Endothelial cell of umbilical vein (primary cell): ENCODE results near the gene ATXN3L. TPM values are rescaled to one million over a fixed set of nuclear protein-coding genes. Genes with fewer than 3 reads are reported as not detected.

ENCODE experiments used
- BruUV-seq: library from RNA; stranded (reverse); fragments of 400-500 nt; replicated peaks from 2 replicates; lab custom pipeline; 2021; lab: Mats Ljungman, UMichigan
- CTCF ChIA-PET: fragments of 300-600, 350-600 bp; sonication (Branson Sonifier 250); formaldehyde crosslinking; loops from one replicate; lab custom pipeline; 2021; ENCODE audit warnings: antibody characterized with exemption, inconsistent platforms; lab: Charles Lee
- POLR2A ChIA-PET: fragments of 300-600, 350-600 bp; sonication (Branson Sonifier 250); formaldehyde crosslinking; loops from one replicate; lab custom pipeline; 2021; ENCODE audit warnings: antibody characterized with exemption, inconsistent platforms; lab: Charles Lee
- DNase-seq: peaks from one replicate; pipeline ENCODE4 v3.0.0-alpha.2; 2011; ENCODE audit warnings: low read depth, low spot score
- FAIRE-seq: peaks from 2 replicates; lab custom pipeline; 2011; peaks lifted over from hg19 to GRCh38; lab: Jason Lieb, UNC
- H2AFZ ChIP-seq: 2 replicates; pipeline ENCODE4 v1.6.0; 2012; ENCODE audit warnings: low read depth, low read length, control low read depth, inconsistent platforms
- H3K27ac ChIP-seq: 2 replicates; pipeline ENCODE4 v1.5.1; 2011; ENCODE audit warnings: low read depth, mild to moderate bottlenecking, control low read depth, low read length, moderate library complexity; ENCODE audit not compliant: insufficient read depth
- H3K27me3 ChIP-seq, 2 experiments: 2 replicates each; pipeline versions ENCODE4 v1.6.0 to v1.6.1; 2011; ENCODE audit warnings: low read length in 2 of 2, mixed read lengths in 1 of 2; ENCODE audit not compliant: control insufficient read depth in 2 of 2, insufficient read depth in 2 of 2
- H3K36me3 ChIP-seq, 2 experiments: 2 replicates in 1 of 2; 3 replicates in 1 of 2; pipeline ENCODE4 v1.5.1; 2011; ENCODE audit warnings: low read length in 2 of 2, mild to moderate bottlenecking in 1 of 2, moderate library complexity in 1 of 2; ENCODE audit not compliant: control insufficient read depth in 2 of 2, insufficient read depth in 2 of 2; ENCODE audit errors: extremely low read depth in 1 of 2
- H3K4me1 ChIP-seq: 3 replicates; pipeline ENCODE4 v1.5.1; 2011; ENCODE audit warnings: mild to moderate bottlenecking, low read length; ENCODE audit not compliant: control insufficient read depth, insufficient read depth; ENCODE audit errors: extremely low read depth
- H3K4me2 ChIP-seq: 2 replicates; pipeline ENCODE4 v1.6.1; 2011; ENCODE audit warnings: low read length, control low read depth, mixed read lengths; ENCODE audit not compliant: insufficient read depth
- H3K4me3 ChIP-seq, 3 experiments: fragments of 200-600 bp in 1 of 3; sonication (generic), shearing (Covaris generic) in 1 of 3; replicated peaks in 1 of 3; 2 replicates each; pipeline ENCODE4 v1.5.1; 2011 to 2016; ENCODE audit warnings: control low read depth in 3 of 3, low read length in 3 of 3, mild to moderate bottlenecking in 2 of 3, inconsistent platforms in 1 of 3, low read depth in 1 of 3, moderate library complexity in 1 of 3; ENCODE audit not compliant: insufficient read depth in 1 of 3
- H3K79me2 ChIP-seq: 2 replicates; pipeline ENCODE4 v1.6.0; 2012; ENCODE audit warnings: low read length, inconsistent platforms; ENCODE audit not compliant: control insufficient read depth, insufficient read depth
- H3K9ac ChIP-seq: replicated peaks from 2 replicates; pipeline ENCODE3; 2011; ENCODE audit warnings: low read length, control low read depth; ENCODE audit not compliant: insufficient read depth; ENCODE audit errors: extremely low read depth
- H3K9me1 ChIP-seq: replicated peaks from 3 replicates; pipeline ENCODE4 v1.6.0; 2011; ENCODE audit warnings: mild to moderate bottlenecking, low read length; ENCODE audit not compliant: control insufficient read depth, insufficient read depth; ENCODE audit errors: extremely low read depth
- H3K9me3 ChIP-seq: replicated peaks from 2 replicates; pipeline ENCODE4 v1.5.1; 2012; ENCODE audit warnings: low read length, inconsistent platforms; ENCODE audit not compliant: control insufficient read depth, insufficient read depth
- H4K20me1 ChIP-seq: replicated peaks from 2 replicates; pipeline ENCODE3; 2011; ENCODE audit warnings: mild to moderate bottlenecking, low read length; ENCODE audit not compliant: control insufficient read depth, insufficient read depth; ENCODE audit errors: extremely low read depth
- EZH2 ChIP-seq: IDR thresholded peaks from 2 replicates; pipeline ENCODE4 v1.6.1; 2012; ENCODE audit warnings: borderline replicate concordance, low read depth, mild to moderate bottlenecking, moderate library complexity, low read length, inconsistent platforms; ENCODE audit not compliant: severe bottlenecking
- FOS ChIP-seq: IDR thresholded peaks from 2 replicates; pipeline ENCODE4 v1.6.1; 2011; ENCODE audit warnings: mild to moderate bottlenecking, low read length, moderate library complexity, borderline replicate concordance; ENCODE audit not compliant: insufficient read depth
- GATA2 ChIP-seq: IDR thresholded peaks from 2 replicates; pipeline ENCODE4 v1.7.0; 2011; ENCODE audit warnings: low read depth, mild to moderate bottlenecking, moderate library complexity, mixed read lengths, low read length; ENCODE audit not compliant: insufficient read length, insufficient read depth
- JUN ChIP-seq: IDR thresholded peaks from 2 replicates; pipeline ENCODE4 v1.6.1; 2011; ENCODE audit warnings: borderline replicate concordance, low read depth; ENCODE audit not compliant: insufficient read length, insufficient read depth
- MYC ChIP-seq: IDR thresholded peaks from one replicate; pipeline ENCODE4 v1.6.1; 2011; ENCODE audit warnings: mild to moderate bottlenecking, low read depth, low read length
- POLR2A ChIP-seq: IDR thresholded peaks from 2 replicates; pipeline ENCODE4 v1.6.1; 2012; ENCODE audit warnings: low read depth, mild to moderate bottlenecking, control low read depth, low read length
- POLR2AphosphoS5 ChIP-seq: IDR thresholded peaks from 2 replicates; pipeline ENCODE4 v1.6.1; 2012; ENCODE audit warnings: low read depth, mild to moderate bottlenecking, control low read depth, low read length, moderate library complexity; ENCODE audit not compliant: insufficient read depth
- dilution Hi-C: fragments of 300-500 bp; cut with MboI; formaldehyde crosslinking; loops from one replicate; pipeline ENCODE4 v1.15.0; 2019; ENCODE audit warnings: low sequenced_read_pairs; ENCODE audit not compliant: extremely low pct_ligation_motif_present
- intact Hi-C: fragments of 100-400 bp; cut with micrococcal nuclease; formaldehyde crosslinking; loops from one replicate; pipeline ENCODE4 v1.10.0; 2022
- polyA plus RNA-seq, 4 experiments: library from polyadenylated mRNA; depleted of rRNA in 3 of 4; stranded (reverse) in 3 of 4; unstranded in 1 of 4; fragments of >200 nt; gene quantifications; 2 replicates each; pipeline versions ENCODE4 v1.2.1 to v1.2.3, GENCODE V29; 2011 to 2012; ENCODE audit warnings: missing spikeins in 1 of 4
- total RNA-seq: library from RNA; stranded (reverse); gene quantifications from 2 replicates; pipeline ENCODE4 v1.2.3, GENCODE V29; 2021
- TF ChIP-seq, protein P1 (sequence below), 2 donors: IDR thresholded peaks; 1 replicate in 1 of 2; 2 replicates in 1 of 2; pipeline ENCODE4 v1.5.1; 2011; ENCODE audit warnings: low read length in 2 of 2, mild to moderate bottlenecking in 2 of 2, moderate library complexity in 2 of 2, control low read depth in 1 of 2, inconsistent platforms in 1 of 2, low read depth in 1 of 2; ENCODE audit not compliant: insufficient read depth in 1 of 2; ENCODE audit errors: extremely low read depth in 1 of 2
- TF ChIP-seq, protein P2 (sequence below): IDR thresholded peaks from 2 replicates; pipeline ENCODE4 v1.6.1; 2011; ENCODE audit not compliant: insufficient read depth, insufficient read length

Gene ATXN3L
- total and polyA plus RNA-seq, 2 donors (not counting 3 experiments of a cell fraction or from before 2014, with no cell fraction given): not detected

DNA sequence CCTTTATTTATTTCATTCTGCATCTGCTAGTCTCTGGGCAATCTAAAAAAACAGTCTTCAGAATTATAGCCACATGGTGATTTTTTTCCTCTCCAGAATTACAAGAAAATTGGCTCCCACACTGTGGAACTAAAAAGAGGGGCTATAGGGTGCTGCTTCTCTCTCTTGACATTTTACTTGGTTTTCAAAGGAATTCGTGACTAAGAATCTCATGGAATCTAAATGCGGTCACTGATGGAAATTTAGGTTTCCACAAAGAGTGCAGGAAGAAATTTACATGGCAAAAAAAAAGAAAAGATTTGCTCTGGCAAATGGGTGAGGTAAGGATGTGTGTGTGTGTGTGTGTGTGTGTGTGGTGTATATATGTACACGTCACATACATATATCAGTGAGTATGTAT, 10.2 kb downstream of the ATXN3L start:
- Histone ChIP-seq H3K9me1 (no peaks in the 10 kb centered on the region), H3K79me2 (no peaks in the 10 kb centered on the region), H3K27ac (no peak overlapping the region), H3K36me3 (no peaks in the 10 kb centered on the region), H3K4me3 (no peak overlapping the region), H3K9ac (no peak overlapping the region), H2AFZ (no peak overlapping the region), H3K9me3 (no peaks in the 10 kb centered on the region), H3K4me2 (no peak overlapping the region), H3K4me1 (peaks cover 2% of the 10 kb centered on the region), H3K27me3 (no peaks in the 10 kb centered on the region), H4K20me1 (no peaks in the 10 kb centered on the region)
- BruUV-seq: no TSS peak
- FAIRE-seq (no peak), DNase-seq (no peak)
- intact Hi-C loops (no loop called here), dilution Hi-C loops (no loop called here)
- ChIA-PET CTCF (no interaction called here), POLR2A (no interaction called here)
- TF ChIP-seq FOS (no peak), POLR2AphosphoS5 (no peak), JUN (no peak), POLR2A (no peak), MYC (no peak), GATA2 (no peak), EZH2 (no peak)
- TF ChIP-seq, protein P1, sequence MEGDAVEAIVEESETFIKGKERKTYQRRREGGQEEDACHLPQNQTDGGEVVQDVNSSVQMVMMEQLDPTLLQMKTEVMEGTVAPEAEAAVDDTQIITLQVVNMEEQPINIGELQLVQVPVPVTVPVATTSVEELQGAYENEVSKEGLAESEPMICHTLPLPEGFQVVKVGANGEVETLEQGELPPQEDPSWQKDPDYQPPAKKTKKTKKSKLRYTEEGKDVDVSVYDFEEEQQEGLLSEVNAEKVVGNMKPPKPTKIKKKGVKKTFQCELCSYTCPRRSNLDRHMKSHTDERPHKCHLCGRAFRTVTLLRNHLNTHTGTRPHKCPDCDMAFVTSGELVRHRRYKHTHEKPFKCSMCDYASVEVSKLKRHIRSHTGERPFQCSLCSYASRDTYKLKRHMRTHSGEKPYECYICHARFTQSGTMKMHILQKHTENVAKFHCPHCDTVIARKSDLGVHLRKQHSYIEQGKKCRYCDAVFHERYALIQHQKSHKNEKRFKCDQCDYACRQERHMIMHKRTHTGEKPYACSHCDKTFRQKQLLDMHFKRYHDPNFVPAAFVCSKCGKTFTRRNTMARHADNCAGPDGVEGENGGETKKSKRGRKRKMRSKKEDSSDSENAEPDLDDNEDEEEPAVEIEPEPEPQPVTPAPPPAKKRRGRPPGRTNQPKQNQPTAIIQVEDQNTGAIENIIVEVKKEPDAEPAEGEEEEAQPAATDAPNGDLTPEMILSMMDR (IDR thresholded peaks at IDR 0.05; ENCODE audit: extremely low read depth in 1 of 2, insufficient read depth in 1 of 2, low read depth in 1 of 2, low read length in 2 of 2): no peak
- TF ChIP-seq, protein P2, sequence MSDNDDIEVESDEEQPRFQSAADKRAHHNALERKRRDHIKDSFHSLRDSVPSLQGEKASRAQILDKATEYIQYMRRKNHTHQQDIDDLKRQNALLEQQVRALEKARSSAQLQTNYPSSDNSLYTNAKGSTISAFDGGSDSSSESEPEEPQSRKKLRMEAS: no peak
